BJ (cell line): ENCODE data around the gene PIGP. TPM values are rescaled to one million over a fixed set of nuclear protein-coding genes. Genes with fewer than 3 reads are reported as not detected.

ENCODE experiments used
- CTCF ChIA-PET: fragments of 350-600 bp; formaldehyde crosslinking; extraction: SDS; loops from one replicate; lab custom pipeline; 2021; ENCODE audit warnings: antibody characterized with exemption, inconsistent platforms; lab: Yijun Ruan, JAX
- POLR2A ChIA-PET: fragments of 300-600 bp; sonication (Branson Sonifier 250); formaldehyde crosslinking; extraction: SDS; loops from one replicate; lab custom pipeline; 2021; ENCODE audit warnings: antibody characterized with exemption; lab: Charles Lee
- DNase-seq: peaks from one replicate; pipeline ENCODE4 v3.0.0-alpha.2; 2011; ENCODE audit warnings: low read depth
- H3K27me3 ChIP-seq: 2 replicates; pipeline ENCODE4 v1.6.0; 2011; ENCODE audit warnings: low read length; ENCODE audit not compliant: control insufficient read depth, insufficient read depth
- H3K36me3 ChIP-seq: 2 replicates; pipeline ENCODE4 v1.5.1; 2011; ENCODE audit warnings: low read length; ENCODE audit not compliant: control insufficient read depth, insufficient read depth
- H3K4me3 ChIP-seq: 2 replicates; pipeline ENCODE4 v1.5.1; 2011; ENCODE audit warnings: low read depth, mild to moderate bottlenecking, control low read depth, low read length
- CTCF ChIP-seq: IDR thresholded peaks from 2 replicates; pipeline ENCODE4 v1.5.1; 2011; ENCODE audit warnings: low read depth, mild to moderate bottlenecking, control low read depth, inconsistent platforms, low read length, moderate library complexity; ENCODE audit not compliant: insufficient read depth
- polyA plus RNA-seq: library from polyadenylated mRNA; depleted of rRNA; stranded (reverse); fragments of >200 nt; gene quantifications from 2 replicates; pipeline ENCODE4 v1.2.3, GENCODE V29; 2011

PIGP gene
- polyA plus RNA-seq, 1 experiment = 13.8 TPM

- CTCF ChIA-PET = interaction anchor here (0.6 kb wide), 1 partner anchor 293 kb away, joined by 3 read pairs; no protein-coding TSS in a partner anchor
- TF ChIP-seq CTCF = no peak
- POLR2A ChIA-PET = no interaction called here
- Histone ChIP-seq H3K27me3 (no peaks in the 10 kb centered on the region), H3K36me3 (no peaks in the 10 kb centered on the region), H3K4me3 (peak overlapping the region; percentile 96)
- no peak for DNase-seq
These were observed 1.7 kb upstream of the PIGP start for GRCh38 chr21:37074546-37074945.

- CTCF ChIA-PET = interaction anchor here (0.6 kb wide), 1 partner anchor 294 kb away, joined by 3 read pairs; no protein-coding TSS in a partner anchor
- TF ChIP-seq CTCF = no peak
- POLR2A ChIA-PET = no interaction called here
These were observed 1.3 kb upstream of the PIGP start for GRCh38 chr21:37074197-37074510.

GRCh38 chr21:37073417-37074196 is 736 bp upstream of the PIGP start:
- peak; percentile 33 for TF ChIP-seq CTCF
- Histone ChIP-seq H3K27me3 (no peaks in the 10 kb centered on the region), H3K4me3 (peak overlapping the region; percentile 96), H3K36me3 (no peaks in the 10 kb centered on the region)
- POLR2A ChIA-PET = no interaction called here
- CTCF ChIA-PET = no interaction called here
- DNase-seq = no peak

More at GRCh38 chr21:37074197-37074510, 1.3 kb upstream of the PIGP start:
- H3K4me3 ChIP-seq = peak overlapping the region; percentile 96
- H3K36me3 ChIP-seq = no peaks in the 10 kb centered on the region
- no peaks in the 10 kb centered on the region for H3K27me3 ChIP-seq
- DNase-seq = no peak

GRCh38 chr21:37072274-37072987 is 440 bp downstream of the PIGP start:
- DNase-seq = peak; percentile 18
- Histone ChIP-seq H3K4me3 (peak overlapping the region; percentile 71), H3K36me3 (no peaks in the 10 kb centered on the region), H3K27me3 (no peaks in the 10 kb centered on the region)
- ChIA-PET CTCF (interaction anchor here (0.9 kb wide), 1 partner anchor 15 kb away, joined by 3 read pairs; no protein-coding TSS in a partner anchor), POLR2A (interaction anchor here (0.6 kb wide), 1 partner anchor 92 kb away, joined by 5 read pairs; no protein-coding TSS in a partner anchor)
- no peak for TF ChIP-seq CTCF

GRCh38 chr21:37071561-37072273 is 1.2 kb downstream of the PIGP start:
- ChIA-PET CTCF (interaction anchor here (0.9 to 2.0 kb wide), 4 partner anchors 15 to 82 kb away, joined by 3 to 8 read pairs (median 4); no protein-coding TSS in a partner anchor), POLR2A (no interaction called here)
- Histone ChIP-seq H3K36me3 (no peaks in the 10 kb centered on the region), H3K4me3 (peak overlapping the region; percentile 71), H3K27me3 (no peaks in the 10 kb centered on the region)
- DNase-seq = peak; percentile 27
- no peak for TF ChIP-seq CTCF
